Osteocyte (in vitro differentiated cells): ENCODE measurements around the gene SERPINB5. TPM values are rescaled to one million over a fixed set of nuclear protein-coding genes. Genes with fewer than 3 reads are reported as not detected.

ENCODE experiments used
- DNase-seq: peaks from one replicate; pipeline ENCODE4 v3.0.0; 2021; ENCODE audit warnings: mixed read lengths; ENCODE audit not compliant: unreplicated experiment; ENCODE audit errors: extremely low spot score
- H3K27ac Mint-ChIP-seq: one replicate; pipeline ENCODE4 v1.8.0; 2021; ENCODE audit warnings: mild to moderate bottlenecking, mixed read lengths; ENCODE audit not compliant: unreplicated experiment
- H3K27me3 Mint-ChIP-seq: one replicate; pipeline ENCODE4 v1.8.0; 2021; ENCODE audit warnings: mixed read lengths; ENCODE audit not compliant: unreplicated experiment
- H3K36me3 Mint-ChIP-seq: one replicate; pipeline ENCODE4 v1.8.0; 2021; ENCODE audit warnings: mixed read lengths; ENCODE audit not compliant: unreplicated experiment
- H3K4me1 Mint-ChIP-seq: one replicate; pipeline ENCODE4 v1.8.0; 2021; ENCODE audit warnings: mixed read lengths; ENCODE audit not compliant: unreplicated experiment
- H3K4me3 Mint-ChIP-seq: one replicate; pipeline ENCODE4 v1.8.0; 2021; ENCODE audit warnings: mild to moderate bottlenecking, moderate library complexity, mixed read lengths; ENCODE audit not compliant: unreplicated experiment
- H3K9me3 Mint-ChIP-seq: one replicate; pipeline ENCODE4 v1.8.0; 2021; ENCODE audit warnings: mixed read lengths; ENCODE audit not compliant: unreplicated experiment
- total RNA-seq: library from RNA; stranded (reverse); gene quantifications from 2 replicates; pipeline ENCODE4 v1.2.1, GENCODE V29; 2021
- TF ChIP-seq, protein P1 (sequence below): fragments of 200-600 bp; sonication (generic); IDR thresholded peaks from 2 replicates; pipeline ENCODE4 v1.5.0; 2021; ENCODE audit warnings: antibody characterized with exemption, mild to moderate bottlenecking, moderate library complexity

The SERPINB5 gene
- total RNA-seq, 1 donor from 2014 or later, result not detected

- no peak overlapping the region for H3K27ac Mint-ChIP-seq
- H3K27me3 Mint-ChIP-seq, result no peaks in the 10 kb centered on the region
Observed at GRCh38 chr18:63472380-63472779, 4.4 kb upstream of the SERPINB5 start.

GRCh38 chr18:63477200-63477599, 442 bp downstream of the SERPINB5 start:
- no peaks in the 10 kb centered on the region for H3K27me3 Mint-ChIP-seq
- DNase-seq, result no peak
- no peak overlapping the region for H3K4me3 Mint-ChIP-seq
- peaks cover 9% of the 10 kb centered on the region for H3K4me1 Mint-ChIP-seq
- H3K36me3 Mint-ChIP-seq, result no peaks in the 10 kb centered on the region
- no peaks in the 10 kb centered on the region for H3K9me3 Mint-ChIP-seq
- TF ChIP-seq, protein P1, sequence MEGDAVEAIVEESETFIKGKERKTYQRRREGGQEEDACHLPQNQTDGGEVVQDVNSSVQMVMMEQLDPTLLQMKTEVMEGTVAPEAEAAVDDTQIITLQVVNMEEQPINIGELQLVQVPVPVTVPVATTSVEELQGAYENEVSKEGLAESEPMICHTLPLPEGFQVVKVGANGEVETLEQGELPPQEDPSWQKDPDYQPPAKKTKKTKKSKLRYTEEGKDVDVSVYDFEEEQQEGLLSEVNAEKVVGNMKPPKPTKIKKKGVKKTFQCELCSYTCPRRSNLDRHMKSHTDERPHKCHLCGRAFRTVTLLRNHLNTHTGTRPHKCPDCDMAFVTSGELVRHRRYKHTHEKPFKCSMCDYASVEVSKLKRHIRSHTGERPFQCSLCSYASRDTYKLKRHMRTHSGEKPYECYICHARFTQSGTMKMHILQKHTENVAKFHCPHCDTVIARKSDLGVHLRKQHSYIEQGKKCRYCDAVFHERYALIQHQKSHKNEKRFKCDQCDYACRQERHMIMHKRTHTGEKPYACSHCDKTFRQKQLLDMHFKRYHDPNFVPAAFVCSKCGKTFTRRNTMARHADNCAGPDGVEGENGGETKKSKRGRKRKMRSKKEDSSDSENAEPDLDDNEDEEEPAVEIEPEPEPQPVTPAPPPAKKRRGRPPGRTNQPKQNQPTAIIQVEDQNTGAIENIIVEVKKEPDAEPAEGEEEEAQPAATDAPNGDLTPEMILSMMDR, result no peak
- H3K27ac Mint-ChIP-seq, result no peak overlapping the region

More at GRCh38 chr18:63472380-63472779, 4.4 kb upstream of the SERPINB5 start:
- TF ChIP-seq, protein P1, result no peak
- Mint-ChIP-seq H3K36me3 (no peaks in the 10 kb centered on the region), H3K4me1 (peaks cover 2% of the 10 kb centered on the region), H3K9me3 (no peaks in the 10 kb centered on the region), H3K4me3 (no peak overlapping the region)
- no peak for DNase-seq

- Mint-ChIP-seq H3K27me3 (no peaks in the 10 kb centered on the region), H3K27ac (peak overlapping the region; percentile 56), H3K4me1 (peaks cover 8% of the 10 kb centered on the region), H3K4me3 (no peak overlapping the region), H3K36me3 (no peaks in the 10 kb centered on the region), H3K9me3 (no peaks in the 10 kb centered on the region)
- TF ChIP-seq, protein P1, result no peak
- DNase-seq, result no peak
Observed at GRCh38 chr18:63477968-63478367, 1.2 kb downstream of the SERPINB5 start.

DNA sequence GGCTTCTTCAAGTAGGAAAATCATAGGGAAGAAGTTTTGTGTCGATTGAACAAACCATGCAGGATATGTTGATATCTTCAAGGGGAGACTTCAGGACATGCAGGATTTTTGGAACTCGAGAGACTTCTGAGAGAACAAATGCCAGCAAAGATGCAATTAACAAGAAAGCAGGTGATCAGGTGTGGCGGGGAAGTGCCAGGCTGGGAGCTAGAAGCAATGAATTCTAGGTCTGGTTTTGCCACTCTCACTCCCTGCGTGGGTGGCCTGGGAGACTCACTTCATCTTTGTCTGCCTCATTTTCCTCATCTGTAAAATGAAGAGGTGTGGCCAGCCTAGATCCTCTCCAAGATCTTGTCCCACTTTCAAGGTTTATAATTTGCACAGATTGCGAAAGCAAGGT, 3.1 kb downstream of the SERPINB5 start:
- TF ChIP-seq, protein P1, result no peak
- Mint-ChIP-seq H3K27ac (no peak overlapping the region), H3K27me3 (no peaks in the 10 kb centered on the region), H3K4me1 (peaks cover 8% of the 10 kb centered on the region), H3K4me3 (no peak overlapping the region), H3K36me3 (no peaks in the 10 kb centered on the region), H3K9me3 (no peaks in the 10 kb centered on the region)
- no peak for DNase-seq

DNA sequence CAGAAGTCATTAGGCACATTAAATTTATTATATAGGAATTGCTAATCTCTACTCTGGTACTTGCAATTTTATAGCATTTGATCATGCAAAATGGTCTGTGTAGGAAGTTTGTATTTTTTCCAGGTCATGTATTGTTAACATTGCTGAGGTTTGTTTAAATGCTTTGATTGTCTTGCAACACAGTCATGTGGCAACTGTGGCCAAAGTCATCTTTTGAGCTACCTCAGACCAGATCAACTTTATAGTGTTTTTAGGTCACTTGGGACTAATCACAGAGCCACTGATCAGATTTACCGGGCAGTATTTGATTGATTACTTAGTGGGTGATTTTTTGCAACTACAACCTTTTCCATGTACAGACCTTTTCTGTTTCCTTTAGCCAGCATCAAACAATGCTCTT, 3.7 kb downstream of the SERPINB5 start:
- no peak overlapping the region for H3K27ac Mint-ChIP-seq
- no peaks in the 10 kb centered on the region for H3K27me3 Mint-ChIP-seq
- no peaks in the 10 kb centered on the region for H3K9me3 Mint-ChIP-seq
- H3K36me3 Mint-ChIP-seq, result no peaks in the 10 kb centered on the region
- H3K4me3 Mint-ChIP-seq, result no peak overlapping the region
- DNase-seq, result no peak
- H3K4me1 Mint-ChIP-seq, result peaks cover 8% of the 10 kb centered on the region
- TF ChIP-seq, protein P1, result no peak
